ENCODE data around the gene PCYOX1L. TPM values are rescaled to one million over a fixed set of nuclear protein-coding genes. Genes with fewer than 3 reads are reported as not detected.

The PCYOX1L gene
- total and polyA plus RNA-seq, 9 of the 15 experiments (the other 6 are each of a cell fraction or from before 2014, with no cell fraction given) = 2.3 to 17.9 (median 6.0) TPM

- TF ChIP-seq E2F5 (CRISPR knock-in tag; IDR thresholded peaks at IDR 0.05) (no peak), NFATC3 (IDR thresholded peaks at IDR 0.05) (no peak), HMG20B (CRISPR knock-in tag; IDR thresholded peaks at IDR 0.05) (no peak), ATF7 (IDR thresholded peaks at IDR 0.05) (peak; percentile 45; the same call in 1 of the 2 replicates), ETS1 (conservative IDR thresholded peaks at IDR 0.05; ENCODE audit: control insufficient read depth, low read depth, low read length) (no peak), MAFK (IDR thresholded peaks at IDR 0.05; ENCODE audit: low read length) (peak; percentile 15; the same call in 1 of the 2 replicates), SMC3 (conservative IDR thresholded peaks at IDR 0.05; ENCODE audit: insufficient read depth, low read depth, low read length) (peak; percentile 83), FOXK2 (conservative IDR thresholded peaks at IDR 0.05 in 1 of 2, IDR thresholded peaks at IDR 0.05 in 1 of 2; ENCODE audit: low read depth in 2 of 2) (no peak), ESRRA (IDR thresholded peaks at IDR 0.05; ENCODE audit: borderline replicate concordance, low read depth) (peak; percentile 75), ZNF23 (CRISPR knock-in tag; IDR thresholded peaks at IDR 0.05) (no peak), THAP7 (CRISPR knock-in tag; IDR thresholded peaks at IDR 0.05) (no peak), BMI1 (IDR thresholded peaks at IDR 0.05; ENCODE audit: low read length) (no peak), U2AF1 (optimal IDR thresholded peaks at IDR 0.05; ENCODE audit: low read depth, low read length) (no peak), ZNF449 (CRISPR knock-in tag; IDR thresholded peaks at IDR 0.05) (no peak), TAF1 (IDR thresholded peaks at IDR 0.05; ENCODE audit: control insufficient read depth, extremely low read depth, insufficient read depth, low read length, severe bottlenecking) (no peak), ZNF583 (CRISPR knock-in tag; IDR thresholded peaks at IDR 0.05) (no peak), KDM2B (CRISPR knock-in tag; IDR thresholded peaks at IDR 0.05) (no peak), ZBTB9 (CRISPR knock-in tag; IDR thresholded peaks at IDR 0.05) (no peak), GTF3C2 (IDR thresholded peaks at IDR 0.05; ENCODE audit: borderline replicate concordance, extremely low read depth, insufficient read length) (no peak)
Measured at GRCh38 chr5:149367249-149367971, 9.6 kb downstream of the PCYOX1L start (continued).

Data from K562 (cell line).